Measurements from ENCODE around the gene AOC3.
"Not testable (repeated sequence)": the region's sequence is repeated elsewhere in the genome, so short reads cannot be mapped to it uniquely, and the experiment has no call there.

The AOC3 gene

GRCh38 chr17:42891539-42892152 lies 40.6 kb downstream of the AOC3 start:
- Histone ChIP-seq H3K9ac (ENCODE audit: low read depth in 1 of 2, low read length in 2 of 2) (no peak overlapping the region), H3K4me1 (ENCODE audit: control insufficient read depth in 2 of 2, insufficient read depth in 2 of 2, low read length in 2 of 2) (peaks cover 18 to 22% of the 10 kb centered on the region in 2 donors)

GRCh38 chr17:42893359-42893758 lies 42.4 kb downstream of the AOC3 start:
- no peaks in the 10 kb centered on the region for H3K9me3 ChIP-seq (ENCODE audit: control insufficient read depth in 2 of 2, low read length in 2 of 2)
- no peak overlapping the region for H3K4me3 ChIP-seq (ENCODE audit: low read length in 2 of 2)
- H3K9ac ChIP-seq (ENCODE audit: low read depth in 1 of 2, low read length in 2 of 2), result no peak overlapping the region
- no peak overlapping the region for H3K27ac ChIP-seq (ENCODE audit: low read depth in 2 of 2, low read length in 2 of 2)
- peaks cover 2 to 12% of the 10 kb centered on the region in 2 donors for H3K27me3 ChIP-seq (ENCODE audit: control insufficient read depth in 2 of 2, insufficient read depth in 2 of 2, low read length in 2 of 2)
- peaks cover 18 to 22% of the 10 kb centered on the region in 2 donors for H3K4me1 ChIP-seq (ENCODE audit: control insufficient read depth in 2 of 2, insufficient read depth in 2 of 2, low read length in 2 of 2)
- no peaks in the 10 kb centered on the region for H3K36me3 ChIP-seq (ENCODE audit: control insufficient read depth in 2 of 2, insufficient read depth in 2 of 2, low read length in 2 of 2)

More at GRCh38 chr17:42891539-42892152, 40.6 kb downstream of the AOC3 start:
- Histone ChIP-seq H3K27me3 (ENCODE audit: control insufficient read depth in 2 of 2, insufficient read depth in 2 of 2, low read length in 2 of 2) (peaks cover 0 to 12% of the 10 kb centered on the region in 2 donors), H3K9me3 (ENCODE audit: control insufficient read depth in 2 of 2, low read length in 2 of 2) (no peaks in the 10 kb centered on the region), H3K27ac (ENCODE audit: low read depth in 2 of 2, low read length in 2 of 2) (peak overlapping the region; percentile 5 to 67), H3K36me3 (ENCODE audit: control insufficient read depth in 2 of 2, insufficient read depth in 2 of 2, low read length in 2 of 2) (no peaks in the 10 kb centered on the region), H3K4me3 (ENCODE audit: low read length in 2 of 2) (no peak overlapping the region)

- Histone ChIP-seq H3K27ac (ENCODE audit: low read depth in 2 of 2, low read length in 2 of 2) (peak overlapping the region in 1 of 2 donors; percentile 11), H3K9me3 (ENCODE audit: control insufficient read depth in 2 of 2, low read length in 2 of 2) (no peaks in the 10 kb centered on the region), H3K36me3 (ENCODE audit: control insufficient read depth in 2 of 2, insufficient read depth in 2 of 2, low read length in 2 of 2) (no peaks in the 10 kb centered on the region), H3K9ac (ENCODE audit: low read depth in 1 of 2, low read length in 2 of 2) (no peak overlapping the region), H3K4me1 (ENCODE audit: control insufficient read depth in 2 of 2, insufficient read depth in 2 of 2, low read length in 2 of 2) (peaks cover 18 to 22% of the 10 kb centered on the region in 2 donors), H3K4me3 (ENCODE audit: low read length in 2 of 2) (peak overlapping the region; percentile 22 to 55), H3K27me3 (ENCODE audit: control insufficient read depth in 2 of 2, insufficient read depth in 2 of 2, low read length in 2 of 2) (peaks cover 5 to 9% of the 10 kb centered on the region in 2 donors)
These were observed 43.5 kb downstream of the AOC3 start for GRCh38 chr17:42894283-42895184.

- Histone ChIP-seq H3K4me1 (ENCODE audit: control insufficient read depth in 2 of 2, insufficient read depth in 2 of 2, low read length in 2 of 2) (peaks cover 18 to 22% of the 10 kb centered on the region in 2 donors), H3K36me3 (ENCODE audit: control insufficient read depth in 2 of 2, insufficient read depth in 2 of 2, low read length in 2 of 2) (no peaks in the 10 kb centered on the region), H3K9me3 (ENCODE audit: control insufficient read depth in 2 of 2, low read length in 2 of 2) (no peaks in the 10 kb centered on the region), H3K4me3 (ENCODE audit: low read length in 2 of 2) (no peak overlapping the region), H3K27me3 (ENCODE audit: control insufficient read depth in 2 of 2, insufficient read depth in 2 of 2, low read length in 2 of 2) (peaks cover 5 to 12% of the 10 kb centered on the region in 2 donors), H3K9ac (ENCODE audit: low read depth in 1 of 2, low read length in 2 of 2) (no peak overlapping the region), H3K27ac (ENCODE audit: low read depth in 2 of 2, low read length in 2 of 2) (peak overlapping the region in 1 of 2 donors; percentile 11)
These were observed 44.2 kb downstream of the AOC3 start for GRCh38 chr17:42895185-42895555.

GRCh38 chr17:42898147-42898811 lies 47.3 kb downstream of the AOC3 start:
- Histone ChIP-seq H3K4me1 (ENCODE audit: control insufficient read depth in 2 of 2, insufficient read depth in 2 of 2, low read length in 2 of 2) (peaks cover 15 to 17% of the 10 kb centered on the region in 2 donors), H3K27me3 (ENCODE audit: control insufficient read depth in 2 of 2, insufficient read depth in 2 of 2, low read length in 2 of 2) (peaks cover 7 to 29% of the 10 kb centered on the region in 2 donors), H3K9ac (ENCODE audit: low read depth in 1 of 2, low read length in 2 of 2) (no peak overlapping the region), H3K9me3 (ENCODE audit: control insufficient read depth in 2 of 2, low read length in 2 of 2) (no peaks in the 10 kb centered on the region), H3K27ac (ENCODE audit: low read depth in 2 of 2, low read length in 2 of 2) (no peak overlapping the region), H3K4me3 (ENCODE audit: low read length in 2 of 2) (no peak overlapping the region), H3K36me3 (ENCODE audit: control insufficient read depth in 2 of 2, insufficient read depth in 2 of 2, low read length in 2 of 2) (no peaks in the 10 kb centered on the region)

- not testable (repeated sequence) for H3K9ac ChIP-seq (ENCODE audit: low read depth in 1 of 2, low read length in 2 of 2); H3K36me3 ChIP-seq (ENCODE audit: control insufficient read depth in 2 of 2, insufficient read depth in 2 of 2, low read length in 2 of 2); H3K4me3 ChIP-seq (ENCODE audit: low read length in 2 of 2); H3K9me3 ChIP-seq (ENCODE audit: control insufficient read depth in 2 of 2, low read length in 2 of 2); H3K4me1 ChIP-seq (ENCODE audit: control insufficient read depth in 2 of 2, insufficient read depth in 2 of 2, low read length in 2 of 2); H3K27ac ChIP-seq (ENCODE audit: low read depth in 2 of 2, low read length in 2 of 2)
- peaks cover 13 to 35% of the 10 kb centered on the region in 2 donors for H3K27me3 ChIP-seq (ENCODE audit: control insufficient read depth in 2 of 2, insufficient read depth in 2 of 2, low read length in 2 of 2)
These were observed 49.0 kb downstream of the AOC3 start for GRCh38 chr17:42899981-42900380.

GRCh38 chr17:42900460-42901331 lies 49.7 kb downstream of the AOC3 start, which contains the start of gene G6PC1:
Gene G6PC1 (plus strand): TSS chr17:42900799. CDS start chr17:42900877, 78 bp downstream.
- Histone ChIP-seq H3K36me3 (ENCODE audit: control insufficient read depth in 2 of 2, insufficient read depth in 2 of 2, low read length in 2 of 2) (no peaks in the 10 kb centered on the region), H3K9me3 (ENCODE audit: control insufficient read depth in 2 of 2, low read length in 2 of 2) (no peaks in the 10 kb centered on the region), H3K27me3 (ENCODE audit: control insufficient read depth in 2 of 2, insufficient read depth in 2 of 2, low read length in 2 of 2) (peaks cover 13 to 35% of the 10 kb centered on the region in 2 donors), H3K9ac (ENCODE audit: low read depth in 1 of 2, low read length in 2 of 2) (no peak within 1 kb of the TSS), H3K27ac (ENCODE audit: low read depth in 2 of 2, low read length in 2 of 2) (no peak within 1 kb of the TSS), H3K4me3 (ENCODE audit: low read length in 2 of 2) (no peak within 1 kb of the TSS), H3K4me1 (ENCODE audit: control insufficient read depth in 2 of 2, insufficient read depth in 2 of 2, low read length in 2 of 2) (no peaks in the 10 kb centered on the region)

- H3K9ac ChIP-seq (ENCODE audit: low read depth in 1 of 2, low read length in 2 of 2), result no peak overlapping the region
- no peaks in the 10 kb centered on the region for H3K9me3 ChIP-seq (ENCODE audit: control insufficient read depth in 2 of 2, low read length in 2 of 2)
- no peaks in the 10 kb centered on the region for H3K4me1 ChIP-seq (ENCODE audit: control insufficient read depth in 2 of 2, insufficient read depth in 2 of 2, low read length in 2 of 2)
- H3K27ac ChIP-seq (ENCODE audit: low read depth in 2 of 2, low read length in 2 of 2), result no peak overlapping the region
- H3K36me3 ChIP-seq (ENCODE audit: control insufficient read depth in 2 of 2, insufficient read depth in 2 of 2, low read length in 2 of 2), result no peaks in the 10 kb centered on the region
- no peak overlapping the region for H3K4me3 ChIP-seq (ENCODE audit: low read length in 2 of 2)
- peaks cover 13 to 44% of the 10 kb centered on the region in 2 donors for H3K27me3 ChIP-seq (ENCODE audit: control insufficient read depth in 2 of 2, insufficient read depth in 2 of 2, low read length in 2 of 2)
These were observed 50.7 kb downstream of the AOC3 start for GRCh38 chr17:42901535-42902229.

- Histone ChIP-seq H3K9me3 (ENCODE audit: control insufficient read depth in 2 of 2, low read length in 2 of 2) (no peaks in the 10 kb centered on the region), H3K27ac (ENCODE audit: low read depth in 2 of 2, low read length in 2 of 2) (no peak overlapping the region), H3K9ac (ENCODE audit: low read depth in 1 of 2, low read length in 2 of 2) (no peak overlapping the region), H3K36me3 (ENCODE audit: control insufficient read depth in 2 of 2, insufficient read depth in 2 of 2, low read length in 2 of 2) (no peaks in the 10 kb centered on the region), H3K4me3 (ENCODE audit: low read length in 2 of 2) (no peak overlapping the region), H3K27me3 (ENCODE audit: control insufficient read depth in 2 of 2, insufficient read depth in 2 of 2, low read length in 2 of 2) (peaks cover 12 to 49% of the 10 kb centered on the region in 2 donors), H3K4me1 (ENCODE audit: control insufficient read depth in 2 of 2, insufficient read depth in 2 of 2, low read length in 2 of 2) (no peaks in the 10 kb centered on the region)
These were observed 53.1 kb downstream of the AOC3 start for GRCh38 chr17:42904110-42904469.

Measured in mucosa of rectum (tissue), 2 donors.